Measurements from ENCODE around the gene B3GALNT1.

GRCh38 chr3:161070980-161071663 is 34.0 kb downstream of the B3GALNT1 start:
- TF ChIP-seq CTCF (IDR thresholded peaks at IDR 0.05 in 4 of 5, conservative IDR thresholded peaks at IDR 0.05 in 1 of 5) (no peak), POLR2A (IDR thresholded peaks at IDR 0.05) (no peak)

Data from gastrocnemius medialis (tissue), 4 donors.